ENCODE measurements around the gene FGF21. TPM values are rescaled to one million over a fixed set of nuclear protein-coding genes. Genes with fewer than 3 reads are reported as not detected.
"Not testable (repeated sequence)": the region's sequence is repeated elsewhere in the genome, so short reads cannot be mapped to it uniquely, and the experiment has no call there.

FGF21 gene
- total RNA-seq, 2 donors from 2014 or later = not detected

GRCh38 chr19:48784527-48784926, 29.2 kb downstream of the FGF21 start:
- Mint-ChIP-seq H3K36me3 (ENCODE audit: low read depth) (no peaks in the 10 kb centered on the region), H3K4me1 (no peaks in the 10 kb centered on the region), H3K9me3 (no peaks in the 10 kb centered on the region), H3K27me3 (peaks cover 6% of the 10 kb centered on the region), H3K4me3 (no peak overlapping the region), H3K27ac (no peak overlapping the region)
- no peak for ATAC-seq (replicated peaks)

GRCh38 chr19:48786422-48786821, 31.1 kb downstream of the FGF21 start:
- H3K4me1 Mint-ChIP-seq; H3K36me3 Mint-ChIP-seq (ENCODE audit: low read depth); H3K27me3 Mint-ChIP-seq: not testable (repeated sequence)

GRCh38 chr19:48787331-48787730, 32.0 kb downstream of the FGF21 start:
- not testable (repeated sequence) for ATAC-seq (replicated peaks); H3K36me3 Mint-ChIP-seq (ENCODE audit: low read depth); H3K4me1 Mint-ChIP-seq; H3K27me3 Mint-ChIP-seq; H3K4me3 Mint-ChIP-seq; H3K27ac Mint-ChIP-seq; H3K9me3 Mint-ChIP-seq

More at GRCh38 chr19:48786422-48786821, 31.1 kb downstream of the FGF21 start:
- H3K9me3 Mint-ChIP-seq; H3K27ac Mint-ChIP-seq; H3K4me3 Mint-ChIP-seq; ATAC-seq (replicated peaks): not testable (repeated sequence)

- H3K36me3 Mint-ChIP-seq (ENCODE audit: low read depth) = no peaks in the 10 kb centered on the region
- H3K27ac Mint-ChIP-seq = no peak overlapping the region
- peaks cover 4% of the 10 kb centered on the region for H3K4me1 Mint-ChIP-seq
Observed at GRCh38 chr19:48793271-48793670, 37.9 kb downstream of the FGF21 start.

GRCh38 chr19:48794291-48794690, 39.0 kb downstream of the FGF21 start:
- Mint-ChIP-seq H3K9me3 (no peaks in the 10 kb centered on the region), H3K4me3 (peak overlapping the region; percentile 84), H3K27me3 (no peaks in the 10 kb centered on the region), H3K27ac (peak overlapping the region; percentile 94), H3K36me3 (ENCODE audit: low read depth) (no peaks in the 10 kb centered on the region), H3K4me1 (peaks cover 4% of the 10 kb centered on the region)
- ATAC-seq (replicated peaks) = no peak

More at GRCh38 chr19:48793271-48793670, 37.9 kb downstream of the FGF21 start:
- no peaks in the 10 kb centered on the region for H3K9me3 Mint-ChIP-seq
- no peaks in the 10 kb centered on the region for H3K27me3 Mint-ChIP-seq
- no peak for ATAC-seq (replicated peaks)
- no peak overlapping the region for H3K4me3 Mint-ChIP-seq

- peak; percentile 99 for ATAC-seq (replicated peaks)
- peak overlapping the region; percentile 94 for H3K27ac Mint-ChIP-seq
- H3K9me3 Mint-ChIP-seq = no peaks in the 10 kb centered on the region
- H3K4me1 Mint-ChIP-seq = peaks cover 6% of the 10 kb centered on the region
- no peaks in the 10 kb centered on the region for H3K36me3 Mint-ChIP-seq (ENCODE audit: low read depth)
- no peaks in the 10 kb centered on the region for H3K27me3 Mint-ChIP-seq
- H3K4me3 Mint-ChIP-seq = peak overlapping the region; percentile 84
Observed at GRCh38 chr19:48795055-48795684, 39.8 kb downstream of the FGF21 start.

GRCh38 chr19:48795685-48796070, 40.4 kb downstream of the FGF21 start:
- Mint-ChIP-seq H3K27ac (peak overlapping the region; percentile 94), H3K36me3 (ENCODE audit: low read depth) (no peaks in the 10 kb centered on the region), H3K4me1 (peaks cover 9% of the 10 kb centered on the region), H3K27me3 (no peaks in the 10 kb centered on the region), H3K9me3 (no peaks in the 10 kb centered on the region), H3K4me3 (peak overlapping the region; percentile 84)
- no peak for ATAC-seq (replicated peaks)

GRCh38 chr19:48796298-48797083, 41.2 kb downstream of the FGF21 start:
- Mint-ChIP-seq H3K4me3 (no peak overlapping the region), H3K27me3 (no peaks in the 10 kb centered on the region), H3K9me3 (no peaks in the 10 kb centered on the region), H3K4me1 (peaks cover 9% of the 10 kb centered on the region), H3K27ac (no peak overlapping the region), H3K36me3 (ENCODE audit: low read depth) (no peaks in the 10 kb centered on the region)
- no peak for ATAC-seq (replicated peaks)

- H3K27ac Mint-ChIP-seq = peak overlapping the region; percentile 66
- H3K9me3 Mint-ChIP-seq = no peaks in the 10 kb centered on the region
- peaks cover 9% of the 10 kb centered on the region for H3K4me1 Mint-ChIP-seq
- no peaks in the 10 kb centered on the region for H3K27me3 Mint-ChIP-seq
- no peak overlapping the region for H3K4me3 Mint-ChIP-seq
- ATAC-seq (replicated peaks) = no peak
- H3K36me3 Mint-ChIP-seq (ENCODE audit: low read depth) = no peaks in the 10 kb centered on the region
Observed at GRCh38 chr19:48797103-48797502, 41.8 kb downstream of the FGF21 start.

- no peaks in the 10 kb centered on the region for H3K36me3 Mint-ChIP-seq (ENCODE audit: low read depth)
- no peak overlapping the region for H3K4me3 Mint-ChIP-seq
- peaks cover 9% of the 10 kb centered on the region for H3K4me1 Mint-ChIP-seq
- H3K9me3 Mint-ChIP-seq = no peaks in the 10 kb centered on the region
- no peak overlapping the region for H3K27ac Mint-ChIP-seq
- no peak for ATAC-seq (replicated peaks)
- H3K27me3 Mint-ChIP-seq = no peaks in the 10 kb centered on the region
Observed at GRCh38 chr19:48798937-48799336, 43.6 kb downstream of the FGF21 start.

- Mint-ChIP-seq H3K4me1 (peaks cover 9% of the 10 kb centered on the region), H3K36me3 (ENCODE audit: low read depth) (no peaks in the 10 kb centered on the region), H3K27ac (no peak overlapping the region), H3K27me3 (no peaks in the 10 kb centered on the region), H3K9me3 (no peaks in the 10 kb centered on the region), H3K4me3 (no peak overlapping the region)
- no peak for ATAC-seq (replicated peaks)
Observed at GRCh38 chr19:48799358-48800300, 44.3 kb downstream of the FGF21 start.

- H3K27ac Mint-ChIP-seq = no peak overlapping the region
- no peaks in the 10 kb centered on the region for H3K27me3 Mint-ChIP-seq
- peaks cover under 1% of the 10 kb centered on the region for H3K36me3 Mint-ChIP-seq (ENCODE audit: low read depth)
- ATAC-seq (replicated peaks) = no peak
- no peak overlapping the region for H3K4me3 Mint-ChIP-seq
- H3K9me3 Mint-ChIP-seq = no peaks in the 10 kb centered on the region
- peaks cover 6% of the 10 kb centered on the region for H3K4me1 Mint-ChIP-seq
Observed at GRCh38 chr19:48802623-48803022, 47.3 kb downstream of the FGF21 start.

- Mint-ChIP-seq H3K27ac (no peak overlapping the region), H3K36me3 (ENCODE audit: low read depth) (peaks cover 6% of the 10 kb centered on the region), H3K4me1 (peaks cover 15% of the 10 kb centered on the region), H3K9me3 (no peaks in the 10 kb centered on the region), H3K27me3 (no peaks in the 10 kb centered on the region), H3K4me3 (no peak overlapping the region)
- no peak for ATAC-seq (replicated peaks)
Observed at GRCh38 chr19:48804496-48804895, 49.2 kb downstream of the FGF21 start.

- Mint-ChIP-seq H3K27me3 (no peaks in the 10 kb centered on the region), H3K36me3 (ENCODE audit: low read depth) (peaks cover 6% of the 10 kb centered on the region), H3K27ac (no peak overlapping the region), H3K9me3 (no peaks in the 10 kb centered on the region), H3K4me3 (no peak overlapping the region), H3K4me1 (peaks cover 18% of the 10 kb centered on the region)
- no peak for ATAC-seq (replicated peaks)
Observed at GRCh38 chr19:48805452-48805851, 50.1 kb downstream of the FGF21 start.

All from activated T-helper 17 cell treated with anti-CD3 and anti-CD28 coated beads, Interleukin-2, amount 50 U/mL, for 72 hours (primary cell).